K562 (cell line): Measurements from ENCODE around the gene FMNL1. TPM values are rescaled to one million over a fixed set of nuclear protein-coding genes. Genes with fewer than 3 reads are reported as not detected.

Experiments used
- ATF7 ChIP-seq: fragments of 450-650 bp; IDR thresholded peaks from 2 replicates; pipeline ENCODE4 v1.7.1; 2014; ENCODE audit warnings: mild to moderate bottlenecking, moderate library complexity
- C11orf30 ChIP-seq: fragments of 450-650 bp; IDR thresholded peaks from 2 replicates; pipeline ENCODE4 v1.6.1; 2016; ENCODE audit warnings: low read depth, mild to moderate bottlenecking
- CTBP1 ChIP-seq: fragments of 450-650 bp; IDR thresholded peaks from 2 replicates; pipeline ENCODE4 v1.6.1; 2016; ENCODE audit warnings: borderline replicate concordance
- NFATC3 ChIP-seq: fragments of 450-650 bp; IDR thresholded peaks from 2 replicates; pipeline ENCODE4 v1.6.1; 2017; ENCODE audit warnings: mild to moderate bottlenecking
- NR2F6 ChIP-seq: fragments of 450-650 bp; formaldehyde crosslinking; IDR thresholded peaks from 2 replicates; pipeline ENCODE4 v1.4.0; 2020; ENCODE audit warnings: mild to moderate bottlenecking
- POLR2AphosphoS2 ChIP-seq: IDR thresholded peaks from 2 replicates; pipeline ENCODE4 v1.6.1; 2012; ENCODE audit warnings: low read length, improper control_type of control experiment
- SAP30 ChIP-seq: fragments of 200-600 bp; sonication (generic); IDR thresholded peaks from 2 replicates; pipeline ENCODE4 v1.6.1; 2012; ENCODE audit warnings: borderline replicate concordance, low read depth, mild to moderate bottlenecking, moderate library complexity, low read length, control low read depth, inconsistent platforms; ENCODE audit not compliant: insufficient read depth, poor library complexity, severe bottlenecking
- SIN3A ChIP-seq, 2 experiments: fragments of 150-350 bp in 1 of 2; IDR thresholded peaks; 2 replicates each; pipeline ENCODE4 v1.6.1; 2011 to 2016; ENCODE audit warnings: borderline replicate concordance in 2 of 2, low read depth in 2 of 2, low read length in 2 of 2, mild to moderate bottlenecking in 2 of 2, moderate library complexity in 2 of 2; ENCODE audit not compliant: control insufficient read depth in 1 of 2
- SMC3 ChIP-seq: conservative IDR thresholded peaks from 2 replicates; pipeline ENCODE4 v1.6.1; 2011; ENCODE audit warnings: low read depth, low read length, improper control_type of control experiment; ENCODE audit not compliant: insufficient read depth
- SP1 ChIP-seq: sonication (generic); formaldehyde crosslinking; IDR thresholded peaks from 2 replicates; pipeline ENCODE4 v1.8.1; 2022; ENCODE audit warnings: mild to moderate bottlenecking, missing genetic modification reagents
- TEAD1 ChIP-seq, 2 experiments: fragments of 450-650 bp in 1 of 2; sonication (generic) in 1 of 2; formaldehyde crosslinking; IDR thresholded peaks; 2 replicates each; pipeline versions ENCODE4 v1.4.0 to v1.8.0; 2020 to 2022; ENCODE audit warnings: mild to moderate bottlenecking in 2 of 2, missing genetic modification reagents in 1 of 2
- ZNF644 ChIP-seq: fragments of 200-800 bp; sonication (Bioruptor generic); IDR thresholded peaks from 2 replicates; pipeline ENCODE4 v1.6.1; 2016; ENCODE audit warnings: low read depth, missing genetic modification characterization, missing compliant biosample characterization
- polyA plus RNA-seq, 8 experiments: library from polyadenylated mRNA; depleted of rRNA in 4 of 8; stranded (reverse) in 5 of 8; unstranded in 3 of 8; fragments of >200 nt; fragmentation: Nextera tagmentation in 2 of 8; fragmentation: Illumina TruSeq in 1 of 8; extraction: Ambion mirVana in 2 of 8; extraction: Trizol in 1 of 8; gene quantifications; 2 replicates each; pipeline versions ENCODE4 v1.2.1 to v1.2.3, GENCODE V29; 2011 to 2014; ENCODE audit warnings: inconsistent platforms in 1 of 8, missing spikeins in 1 of 8
- total RNA-seq, 7 experiments: library from RNA; depleted of rRNA in 6 of 7; stranded (reverse); fragments of >200 nt in 6 of 7; fragmentation: Illumina TruSeq in 2 of 7; extraction: Trizol in 2 of 7; gene quantifications; 2 replicates each; pipeline versions ENCODE4 v1.2.1 to v1.2.3, GENCODE V29; 2011 to 2021; ENCODE audit warnings: low replicate concordance in 1 of 7
- TF ChIP-seq, protein P1 (sequence below): sonication (generic); formaldehyde crosslinking; IDR thresholded peaks from 2 replicates; pipeline ENCODE4 v1.8.1; 2023; ENCODE audit warnings: mild to moderate bottlenecking, missing genetic modification reagents
- TF ChIP-seq, protein P2 (sequence below): fragments of 250-450 bp; sonication (Bioruptor Pico); IDR thresholded peaks from 2 replicates; pipeline ENCODE4 v1.8.0; 2022; ENCODE audit warnings: moderate library complexity, mild to moderate bottlenecking, inconsistent platforms
- TF ChIP-seq, protein P3 (sequence below): sonication (generic); formaldehyde crosslinking; IDR thresholded peaks from 2 replicates; pipeline ENCODE4 v1.8.1; 2023; ENCODE audit warnings: mild to moderate bottlenecking, missing genetic modification reagents
- TF ChIP-seq, protein P4 (sequence below): fragments of 450-650 bp; formaldehyde crosslinking; IDR thresholded peaks from 2 replicates; pipeline ENCODE4 v1.4.0; 2020; ENCODE audit warnings: mild to moderate bottlenecking
- TF ChIP-seq, protein P5 (sequence below), 2 experiments: fragments of 450-650 bp in 1 of 2; IDR thresholded peaks; 2 replicates each; pipeline ENCODE4 v1.6.1; 2011 to 2017; ENCODE audit warnings: low read depth in 2 of 2, antibody characterized with exemption in 1 of 2, borderline replicate concordance in 1 of 2, low read length in 1 of 2, mild to moderate bottlenecking in 1 of 2, mixed read lengths in 1 of 2; ENCODE audit not compliant: control insufficient read depth in 1 of 2

Gene FMNL1
- total and polyA plus RNA-seq, 9 of the 15 experiments (the other 6 are each of a cell fraction or from before 2014, with no cell fraction given): 0.70 to 36.6 (median 7.7) TPM

DNA sequence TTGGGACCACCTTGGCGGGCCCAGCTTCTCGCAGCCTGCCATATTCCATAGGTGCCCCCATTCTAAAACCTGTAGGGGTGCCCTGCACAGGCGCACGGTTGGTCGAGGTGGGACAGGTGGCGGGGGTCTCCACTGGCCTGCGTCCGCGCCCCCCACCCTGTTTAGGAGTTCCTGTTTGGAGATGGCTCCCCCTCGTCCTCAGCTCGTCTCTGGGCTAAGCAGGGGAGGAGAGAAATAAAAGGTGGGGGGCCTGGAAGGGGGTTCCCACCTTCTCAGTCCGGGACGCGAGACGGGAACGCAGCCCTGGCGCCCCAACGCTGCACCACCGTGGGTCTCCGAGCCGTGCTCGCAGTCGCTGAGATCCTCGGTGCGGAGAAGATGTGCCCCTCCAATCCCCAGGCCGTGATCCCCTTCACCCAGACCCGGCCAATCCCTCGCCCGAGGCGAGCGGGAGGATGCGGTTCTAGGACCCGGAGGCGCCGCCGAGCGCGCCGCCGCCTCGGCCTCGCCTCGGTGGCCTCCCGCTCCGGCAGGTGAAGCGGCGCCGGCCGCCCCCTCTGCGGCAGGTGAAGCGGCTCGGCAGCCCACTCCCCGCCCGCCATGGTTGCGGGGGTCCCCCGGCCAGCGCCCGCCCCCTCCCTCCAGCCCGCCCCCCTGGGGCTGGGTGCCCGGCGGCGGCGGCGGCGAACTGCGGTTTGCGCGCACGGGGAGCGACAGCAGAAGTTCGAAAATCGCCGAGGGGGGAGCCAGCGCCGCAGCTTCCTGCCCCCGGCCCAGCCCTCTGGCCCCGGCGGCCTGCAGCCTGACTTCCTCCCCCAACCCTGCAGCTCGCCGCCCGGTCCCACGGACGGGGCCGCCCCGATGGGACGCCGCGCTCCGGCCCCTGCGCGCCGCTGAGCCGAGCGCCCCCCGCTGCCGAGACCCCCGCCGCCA is at the start of gene FMNL1 (continued):
- TF ChIP-seq, protein P1, sequence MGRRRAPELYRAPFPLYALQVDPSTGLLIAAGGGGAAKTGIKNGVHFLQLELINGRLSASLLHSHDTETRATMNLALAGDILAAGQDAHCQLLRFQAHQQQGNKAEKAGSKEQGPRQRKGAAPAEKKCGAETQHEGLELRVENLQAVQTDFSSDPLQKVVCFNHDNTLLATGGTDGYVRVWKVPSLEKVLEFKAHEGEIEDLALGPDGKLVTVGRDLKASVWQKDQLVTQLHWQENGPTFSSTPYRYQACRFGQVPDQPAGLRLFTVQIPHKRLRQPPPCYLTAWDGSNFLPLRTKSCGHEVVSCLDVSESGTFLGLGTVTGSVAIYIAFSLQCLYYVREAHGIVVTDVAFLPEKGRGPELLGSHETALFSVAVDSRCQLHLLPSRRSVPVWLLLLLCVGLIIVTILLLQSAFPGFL (CRISPR knock-in tag): no peak
- TF ChIP-seq SIN3A (IDR thresholded peaks at IDR 0.05; ENCODE audit: borderline replicate concordance in 2 of 2, control insufficient read depth in 1 of 2, low read depth in 2 of 2, low read length in 2 of 2) (no peak), CTBP1 (peak; percentile 48; the same call in 1 of the 2 replicates), NFATC3 (no peak), TEAD1 (CRISPR knock-in tag; IDR thresholded peaks at IDR 0.05) (no peak), POLR2AphosphoS2 (no peak), SAP30 (no peak), ZNF644 (tag) (no peak), NR2F6 (CRISPR knock-in tag) (no peak), ATF7 (no peak), SP1 (CRISPR knock-in tag) (no peak), SMC3 (no peak), C11orf30 (no peak)
- TF ChIP-seq, protein P2, sequence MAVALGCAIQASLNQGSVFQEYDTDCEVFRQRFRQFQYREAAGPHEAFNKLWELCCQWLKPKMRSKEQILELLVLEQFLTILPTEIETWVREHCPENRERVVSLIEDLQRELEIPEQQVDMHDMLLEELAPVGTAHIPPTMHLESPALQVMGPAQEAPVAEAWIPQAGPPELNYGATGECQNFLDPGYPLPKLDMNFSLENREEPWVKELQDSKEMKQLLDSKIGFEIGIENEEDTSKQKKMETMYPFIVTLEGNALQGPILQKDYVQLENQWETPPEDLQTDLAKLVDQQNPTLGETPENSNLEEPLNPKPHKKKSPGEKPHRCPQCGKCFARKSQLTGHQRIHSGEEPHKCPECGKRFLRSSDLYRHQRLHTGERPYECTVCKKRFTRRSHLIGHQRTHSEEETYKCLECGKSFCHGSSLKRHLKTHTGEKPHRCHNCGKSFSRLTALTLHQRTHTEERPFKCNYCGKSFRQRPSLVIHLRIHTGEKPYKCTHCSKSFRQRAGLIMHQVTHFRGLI: no peak
- TF ChIP-seq, protein P3, sequence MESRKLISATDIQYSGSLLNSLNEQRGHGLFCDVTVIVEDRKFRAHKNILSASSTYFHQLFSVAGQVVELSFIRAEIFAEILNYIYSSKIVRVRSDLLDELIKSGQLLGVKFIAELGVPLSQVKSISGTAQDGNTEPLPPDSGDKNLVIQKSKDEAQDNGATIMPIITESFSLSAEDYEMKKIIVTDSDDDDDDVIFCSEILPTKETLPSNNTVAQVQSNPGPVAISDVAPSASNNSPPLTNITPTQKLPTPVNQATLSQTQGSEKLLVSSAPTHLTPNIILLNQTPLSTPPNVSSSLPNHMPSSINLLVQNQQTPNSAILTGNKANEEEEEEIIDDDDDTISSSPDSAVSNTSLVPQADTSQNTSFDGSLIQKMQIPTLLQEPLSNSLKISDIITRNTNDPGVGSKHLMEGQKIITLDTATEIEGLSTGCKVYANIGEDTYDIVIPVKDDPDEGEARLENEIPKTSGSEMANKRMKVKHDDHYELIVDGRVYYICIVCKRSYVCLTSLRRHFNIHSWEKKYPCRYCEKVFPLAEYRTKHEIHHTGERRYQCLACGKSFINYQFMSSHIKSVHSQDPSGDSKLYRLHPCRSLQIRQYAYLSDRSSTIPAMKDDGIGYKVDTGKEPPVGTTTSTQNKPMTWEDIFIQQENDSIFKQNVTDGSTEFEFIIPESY (CRISPR knock-in tag): no peak
- TF ChIP-seq, protein P4, sequence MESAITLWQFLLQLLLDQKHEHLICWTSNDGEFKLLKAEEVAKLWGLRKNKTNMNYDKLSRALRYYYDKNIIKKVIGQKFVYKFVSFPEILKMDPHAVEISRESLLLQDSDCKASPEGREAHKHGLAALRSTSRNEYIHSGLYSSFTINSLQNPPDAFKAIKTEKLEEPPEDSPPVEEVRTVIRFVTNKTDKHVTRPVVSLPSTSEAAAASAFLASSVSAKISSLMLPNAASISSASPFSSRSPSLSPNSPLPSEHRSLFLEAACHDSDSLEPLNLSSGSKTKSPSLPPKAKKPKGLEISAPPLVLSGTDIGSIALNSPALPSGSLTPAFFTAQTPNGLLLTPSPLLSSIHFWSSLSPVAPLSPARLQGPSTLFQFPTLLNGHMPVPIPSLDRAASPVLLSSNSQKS (CRISPR knock-in tag): no peak
- TF ChIP-seq, protein P5, sequence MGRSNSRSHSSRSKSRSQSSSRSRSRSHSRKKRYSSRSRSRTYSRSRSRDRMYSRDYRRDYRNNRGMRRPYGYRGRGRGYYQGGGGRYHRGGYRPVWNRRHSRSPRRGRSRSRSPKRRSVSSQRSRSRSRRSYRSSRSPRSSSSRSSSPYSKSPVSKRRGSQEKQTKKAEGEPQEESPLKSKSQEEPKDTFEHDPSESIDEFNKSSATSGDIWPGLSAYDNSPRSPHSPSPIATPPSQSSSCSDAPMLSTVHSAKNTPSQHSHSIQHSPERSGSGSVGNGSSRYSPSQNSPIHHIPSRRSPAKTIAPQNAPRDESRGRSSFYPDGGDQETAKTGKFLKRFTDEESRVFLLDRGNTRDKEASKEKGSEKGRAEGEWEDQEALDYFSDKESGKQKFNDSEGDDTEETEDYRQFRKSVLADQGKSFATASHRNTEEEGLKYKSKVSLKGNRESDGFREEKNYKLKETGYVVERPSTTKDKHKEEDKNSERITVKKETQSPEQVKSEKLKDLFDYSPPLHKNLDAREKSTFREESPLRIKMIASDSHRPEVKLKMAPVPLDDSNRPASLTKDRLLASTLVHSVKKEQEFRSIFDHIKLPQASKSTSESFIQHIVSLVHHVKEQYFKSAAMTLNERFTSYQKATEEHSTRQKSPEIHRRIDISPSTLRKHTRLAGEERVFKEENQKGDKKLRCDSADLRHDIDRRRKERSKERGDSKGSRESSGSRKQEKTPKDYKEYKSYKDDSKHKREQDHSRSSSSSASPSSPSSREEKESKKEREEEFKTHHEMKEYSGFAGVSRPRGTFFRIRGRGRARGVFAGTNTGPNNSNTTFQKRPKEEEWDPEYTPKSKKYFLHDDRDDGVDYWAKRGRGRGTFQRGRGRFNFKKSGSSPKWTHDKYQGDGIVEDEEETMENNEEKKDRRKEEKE (IDR thresholded peaks at IDR 0.05; ENCODE audit: borderline replicate concordance in 1 of 2, control insufficient read depth in 1 of 2, low read depth in 2 of 2, low read length in 1 of 2): no peak
